Measurements from ENCODE around the gene CCDC102A.
"Not testable (repeated sequence)": the region's sequence is repeated elsewhere in the genome, so short reads cannot be mapped to it uniquely, and the experiment has no call there.

The CCDC102A gene

DNA sequence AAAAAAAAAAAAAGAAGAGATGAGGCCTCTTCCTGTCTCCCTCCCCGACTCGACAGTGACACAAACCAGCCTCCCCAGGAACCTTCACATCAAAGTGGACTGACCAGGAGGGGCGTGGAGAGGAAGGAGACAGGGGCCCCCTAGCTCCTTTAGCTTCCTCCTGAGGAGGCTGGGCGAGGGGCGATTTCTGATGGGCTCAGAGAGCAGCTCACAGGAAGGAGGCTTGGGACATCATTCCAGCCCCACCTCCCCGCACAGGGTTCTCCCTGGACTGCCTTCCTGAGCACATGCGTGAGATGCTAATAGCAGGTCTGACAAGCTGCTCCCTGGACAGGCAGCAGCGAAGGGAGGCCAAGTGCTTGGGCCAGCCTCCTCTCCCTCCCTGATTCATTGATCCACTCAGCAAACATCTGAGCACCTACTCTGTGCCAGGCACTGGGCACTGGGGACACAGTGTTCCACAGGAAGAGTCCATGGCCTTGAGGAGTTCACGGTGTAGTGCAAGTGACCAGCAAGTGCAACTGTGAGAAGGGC lies 35.7 kb downstream of the CCDC102A start:
- DNase-seq (ENCODE audit: low spot score), result no peak

GRCh38 chr16:57499941-57500340 lies 36.4 kb downstream of the CCDC102A start:
- not testable (repeated sequence) for DNase-seq (ENCODE audit: low spot score)

GRCh38 chr16:57498031-57498430 lies 38.3 kb downstream of the CCDC102A start:
- no peak for DNase-seq (ENCODE audit: low spot score)

GRCh38 chr16:57497121-57497520 lies 39.2 kb downstream of the CCDC102A start:
- no peak for DNase-seq (ENCODE audit: low spot score)

DNA sequence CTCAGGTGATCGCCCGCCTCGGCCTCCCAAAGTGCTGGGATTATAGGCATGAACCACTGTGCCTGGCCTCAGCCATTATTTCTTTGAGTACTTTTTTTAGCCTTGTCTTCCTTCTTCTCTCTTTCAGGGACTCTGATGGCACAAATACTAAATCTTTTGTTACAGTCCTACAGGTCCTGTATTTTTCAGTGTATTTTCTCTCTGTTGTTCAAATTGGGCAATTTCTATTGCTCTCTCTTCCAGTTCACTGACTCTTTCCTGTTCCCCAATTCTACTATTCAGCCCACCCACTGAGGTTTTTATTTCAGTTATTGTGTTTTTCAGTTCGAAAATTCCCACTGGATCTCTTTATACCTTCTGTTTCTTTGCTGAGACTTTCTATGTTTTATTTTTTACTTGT lies 42.6 kb downstream of the CCDC102A start:
- no peak for DNase-seq (ENCODE audit: low spot score)

DNA sequence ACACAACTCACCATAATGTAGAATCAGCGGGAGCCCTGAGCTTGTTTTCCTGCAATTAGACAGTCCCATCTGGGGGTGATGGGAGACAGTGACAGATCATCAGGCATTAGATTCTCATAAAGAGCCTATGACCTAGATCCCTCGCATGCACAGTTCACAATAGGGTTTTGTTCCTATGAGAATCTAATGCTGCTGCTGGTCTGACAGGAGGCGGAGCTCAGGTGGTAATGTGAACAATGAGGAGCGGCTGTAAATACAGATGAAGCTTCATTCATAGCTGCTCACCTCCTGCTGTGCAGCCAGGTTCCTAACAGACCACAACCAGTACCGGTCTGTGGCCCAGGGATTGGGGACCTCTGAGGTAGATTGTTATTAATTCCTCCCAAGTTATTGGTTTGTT lies 47.1 kb downstream of the CCDC102A start:
- no peak for DNase-seq (ENCODE audit: low spot score)

- DNase-seq (ENCODE audit: low spot score), result no peak
Observed at GRCh38 chr16:57486858-57487834, 49.2 kb downstream of the CCDC102A start.

DNA sequence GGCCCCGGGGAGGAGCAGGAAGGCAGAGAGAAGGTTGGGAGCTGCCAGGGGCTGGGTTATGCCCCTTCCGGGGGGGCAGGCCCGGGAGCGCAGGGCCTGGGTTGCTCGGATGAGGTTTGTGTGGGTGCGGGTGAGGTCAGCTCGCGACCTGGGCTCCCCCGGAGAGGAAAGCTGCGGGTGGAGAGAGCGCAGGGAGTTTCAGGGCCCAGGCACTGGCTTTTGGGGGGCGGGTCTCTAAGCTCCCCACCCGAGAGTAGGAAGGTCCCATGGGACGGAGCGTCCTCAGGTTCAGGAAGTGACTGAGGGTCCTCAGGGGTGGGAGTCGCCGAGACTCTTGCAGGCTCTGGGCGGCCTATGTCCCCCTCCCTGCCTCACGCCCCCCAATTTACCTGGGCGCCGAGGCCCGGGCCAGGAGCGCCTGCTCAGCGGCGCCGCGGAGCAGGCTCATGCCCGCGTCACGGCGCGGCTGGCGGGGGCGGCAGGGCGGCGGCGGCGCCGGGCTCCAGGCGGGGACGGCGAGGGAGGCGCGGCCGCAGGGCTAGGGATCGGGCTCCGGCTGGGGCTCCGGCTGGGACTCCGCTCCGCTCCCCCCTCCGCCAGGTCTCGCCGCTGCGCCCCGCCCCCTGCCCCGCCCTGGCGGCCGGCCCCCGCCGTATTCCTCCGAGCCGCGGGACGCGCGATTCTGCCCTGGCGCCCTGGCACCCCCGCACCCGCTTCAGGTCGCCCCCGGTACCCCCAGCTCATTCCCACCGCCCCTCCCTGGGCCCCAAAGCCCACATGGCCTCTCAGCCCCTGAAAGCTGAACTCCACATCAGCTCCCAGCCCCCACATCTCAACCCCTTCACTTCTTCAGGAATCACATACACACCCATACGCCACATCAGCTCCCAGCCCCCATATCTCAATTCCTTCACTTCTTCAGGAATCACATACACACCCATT lies 50.2 kb downstream of the CCDC102A start, which contains the start of gene DOK4:
DOK4 (minus strand) TSS at position 578 of the 942 bp plus-strand sequence. CDS start 6,986 bp downstream, outside the sequence.
- DNase-seq (ENCODE audit: low spot score), result peak; percentile 79

DNA sequence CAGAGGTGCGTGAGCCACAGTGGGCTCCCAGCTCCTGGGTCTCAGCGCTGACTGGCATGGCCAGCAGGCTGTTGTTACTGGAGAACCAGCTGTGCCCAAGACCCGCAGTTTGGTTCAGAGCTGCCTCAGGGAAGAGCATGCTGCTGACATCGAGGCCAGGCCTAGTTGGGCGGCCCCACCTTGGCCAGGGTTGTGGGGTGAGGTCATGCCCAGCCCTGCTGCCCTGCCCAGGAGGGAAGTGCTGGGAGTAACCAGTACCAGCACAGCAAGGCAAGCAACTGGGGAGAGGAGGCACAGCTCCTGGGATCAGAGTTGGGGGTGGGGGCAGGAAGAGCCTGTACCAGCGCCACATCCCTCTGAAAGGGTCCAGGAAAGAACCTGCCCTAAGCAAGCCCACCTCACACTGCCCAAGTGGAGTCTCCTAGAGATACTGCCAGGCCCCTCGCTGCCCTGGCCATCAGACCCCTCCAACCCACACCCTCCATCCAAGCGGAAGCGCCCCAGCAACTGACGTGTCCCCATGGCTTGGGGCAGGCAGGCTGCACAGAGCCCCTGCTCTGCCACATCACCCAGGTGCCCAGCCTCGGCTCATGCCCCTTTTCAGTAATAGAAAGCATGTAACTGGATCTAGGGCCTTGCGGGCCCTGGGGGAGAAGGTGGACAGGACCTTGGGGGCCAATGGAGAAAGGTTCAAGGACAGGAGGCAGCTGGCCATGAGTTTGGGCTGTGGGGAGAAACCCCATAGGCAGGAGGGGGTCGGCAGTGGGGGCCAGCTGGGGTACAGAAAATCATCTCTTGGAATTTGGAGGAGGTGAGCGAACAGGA lies 51.1 kb downstream of the CCDC102A start:
- DNase-seq (ENCODE audit: low spot score), result no peak

DNA sequence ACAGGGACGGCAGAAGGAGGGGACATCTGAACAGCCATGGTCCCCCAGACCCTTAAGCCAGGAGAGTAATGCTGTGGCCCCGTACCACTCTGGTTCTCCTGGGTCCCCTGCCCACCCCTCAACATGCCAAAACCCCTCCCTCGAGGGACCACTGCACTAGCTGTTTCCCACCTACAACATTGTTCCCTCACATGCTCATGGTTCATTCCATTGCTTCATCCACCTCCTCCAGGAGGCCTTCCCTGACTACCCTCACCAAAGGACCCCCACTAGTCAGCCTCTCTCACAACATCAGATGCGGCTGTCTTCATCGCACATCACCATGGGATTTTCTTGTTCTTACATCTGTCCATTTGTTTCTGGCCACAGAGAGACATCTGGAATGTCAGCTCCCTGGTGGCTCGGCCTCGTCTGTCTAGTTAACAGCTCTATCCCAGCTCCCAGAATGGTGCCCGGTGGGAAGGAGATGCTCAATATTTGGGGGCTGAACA lies 51.8 kb downstream of the CCDC102A start:
- no peak for DNase-seq (ENCODE audit: low spot score)

- no peak for DNase-seq (ENCODE audit: low spot score)
Observed at GRCh38 chr16:57483725-57484514, 52.5 kb downstream of the CCDC102A start.

- no peak for DNase-seq (ENCODE audit: low spot score)
Observed at GRCh38 chr16:57482845-57483545, 53.4 kb downstream of the CCDC102A start.

- no peak for DNase-seq (ENCODE audit: low spot score)
Observed at GRCh38 chr16:57481421-57481820, 55.0 kb downstream of the CCDC102A start.

GRCh38 chr16:57480754-57481230 lies 55.6 kb downstream of the CCDC102A start:
- DNase-seq (ENCODE audit: low spot score), result no peak

DNA sequence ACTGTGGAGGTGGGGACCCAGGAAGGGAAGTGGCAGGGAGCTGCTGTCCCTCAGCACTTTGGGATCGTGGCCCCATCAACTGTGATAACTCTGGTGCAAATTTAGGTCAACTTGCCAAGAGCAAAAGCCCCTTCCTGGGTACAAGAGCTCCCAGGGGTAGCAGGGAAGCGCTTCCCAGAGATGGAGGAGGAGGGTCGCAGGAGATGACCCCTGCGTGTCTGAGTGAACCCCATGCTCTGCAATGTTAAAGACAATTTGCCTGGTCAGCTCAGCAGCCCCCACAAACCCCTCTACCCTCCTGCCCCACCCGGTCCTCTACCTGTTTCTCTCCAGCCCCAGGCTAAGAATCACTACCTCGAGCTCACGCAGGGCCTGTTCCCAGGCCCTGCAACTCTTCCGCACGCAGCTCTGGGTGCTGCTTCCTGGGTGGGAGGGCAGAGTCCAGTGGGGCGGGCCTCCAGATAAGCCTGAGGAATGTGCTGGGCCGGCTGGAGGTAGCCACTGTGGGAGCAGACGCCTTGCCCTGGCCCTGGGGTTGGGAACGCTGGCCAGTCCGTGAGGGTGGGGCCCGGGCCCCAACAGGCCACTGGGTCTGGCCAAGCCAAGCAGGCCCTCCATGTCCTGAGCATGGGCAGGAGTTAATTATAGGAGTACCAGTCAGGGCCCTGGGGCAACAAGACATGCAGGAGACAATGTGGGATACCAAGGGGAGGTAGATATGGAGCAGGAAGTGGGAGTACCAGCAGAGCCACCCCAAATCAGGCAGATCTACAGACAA lies 56.2 kb downstream of the CCDC102A start:
- peak; percentile 77 for DNase-seq (ENCODE audit: low spot score)

DNA sequence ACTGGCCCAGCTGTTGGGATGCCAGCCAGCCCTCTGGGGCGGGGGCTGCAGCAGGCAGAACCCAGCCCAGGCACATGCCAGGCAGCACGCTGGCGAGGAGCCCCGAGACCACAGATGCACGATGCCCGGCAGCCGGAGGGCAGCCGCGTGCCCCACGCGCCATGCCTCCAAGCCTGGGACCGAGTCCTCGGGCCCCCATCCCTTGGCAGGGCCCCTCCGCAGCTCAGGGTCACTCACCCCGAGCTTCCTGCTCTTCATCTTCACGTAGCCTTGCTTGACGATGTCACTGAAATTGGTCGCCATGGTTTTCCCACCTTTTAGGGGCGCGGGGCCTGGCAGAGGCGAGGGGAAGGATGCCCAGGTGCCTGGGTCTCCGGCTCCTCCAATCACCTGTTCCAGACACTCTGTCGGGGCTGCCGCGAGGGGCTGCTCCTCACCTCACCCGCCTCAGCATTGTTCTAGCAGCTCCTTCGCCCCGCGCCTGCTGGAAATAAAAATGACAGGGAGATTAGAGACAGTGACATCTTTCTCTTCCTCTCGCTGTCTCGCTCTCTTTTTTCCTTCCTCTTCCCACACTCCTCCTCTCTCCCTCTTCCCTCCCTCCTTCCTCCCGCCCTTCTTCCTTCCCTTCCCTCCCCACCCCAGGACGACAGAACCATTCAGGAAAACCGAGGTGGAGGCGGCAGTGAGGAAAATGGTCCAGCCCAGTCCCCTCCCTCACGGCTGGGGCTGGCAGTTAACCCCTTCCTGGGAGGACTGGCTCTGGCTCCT lies 57.0 kb downstream of the CCDC102A start:
- DNase-seq (ENCODE audit: low spot score), result no peak

DNA sequence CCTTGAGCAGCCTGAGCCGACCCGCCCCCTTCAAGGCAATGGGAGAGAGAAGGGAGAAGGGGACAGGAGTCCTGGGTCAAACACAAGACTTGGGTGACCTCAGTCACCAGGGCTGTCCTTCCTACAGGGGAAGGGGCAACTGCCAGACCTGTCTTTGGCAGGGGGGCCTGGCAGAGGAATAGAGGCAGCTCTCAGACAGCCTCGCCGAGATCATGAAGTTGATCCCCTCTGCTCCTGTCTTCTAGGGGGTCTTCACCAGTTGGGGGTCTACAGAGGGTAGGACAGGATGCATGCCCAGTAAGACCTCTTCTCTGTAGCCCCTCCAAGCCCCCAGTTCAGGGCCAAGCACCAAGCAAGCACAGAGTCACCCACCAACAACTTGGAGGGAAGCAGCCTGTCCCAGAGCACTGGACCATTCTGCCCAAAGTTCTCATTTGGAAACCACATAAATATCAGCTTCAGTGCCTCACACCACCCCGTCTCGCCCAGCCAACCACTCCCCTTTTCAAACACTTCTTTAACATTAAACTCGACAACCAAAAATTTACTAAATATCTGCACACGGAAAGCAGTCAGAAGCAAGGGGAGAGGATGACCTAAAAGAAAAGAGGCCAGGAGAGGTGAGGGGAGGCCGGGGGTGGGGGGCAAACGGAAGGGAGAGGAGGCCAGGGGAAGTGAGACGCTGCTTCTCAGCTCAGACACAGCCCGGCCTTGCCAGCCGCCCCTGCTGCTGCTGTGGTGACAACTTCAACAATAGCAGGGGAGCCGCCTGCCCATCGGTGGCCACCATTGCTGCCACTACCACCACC lies 57.8 kb downstream of the CCDC102A start:
- DNase-seq (ENCODE audit: low spot score), result no peak

Data from LoVo (cell line).